Prostate gland (tissue), 2 donors: ENCODE results near the gene ITK.

Source experiments
- CTCF ChIP-seq, 4 experiments: fragments of 200-600 bp in 2 of 4; fragments of 450-650 bp in 2 of 4; sonication (generic) in 2 of 4; IDR thresholded peaks; 1 replicate in 3 of 4; 2 replicates in 1 of 4; pipeline ENCODE4 v1.5.1; 2016 to 2019; ENCODE audit warnings: antibody characterized with exemption in 4 of 4, mild to moderate bottlenecking in 2 of 4, moderate library complexity in 2 of 4
- POLR2AphosphoS5 ChIP-seq: sonication (generic); formaldehyde crosslinking; IDR thresholded peaks from one replicate; pipeline ENCODE4 v1.6.1; 2017; ENCODE audit warnings: antibody characterized with exemption

GRCh38 chr5:157271740-157272271 lies 91.2 kb downstream of the ITK start:
- TF ChIP-seq CTCF (IDR thresholded peaks at IDR 0.05) = no peak
- no peak for TF ChIP-seq POLR2AphosphoS5
